A549 (cell line): ENCODE data around the gene RBM34. TPM values are rescaled to one million over a fixed set of nuclear protein-coding genes. Genes with fewer than 3 reads are reported as not detected.
"Not testable (repeated sequence)": the region's sequence is repeated elsewhere in the genome, so short reads cannot be mapped to it uniquely, and the experiment has no call there.

Experiments
- ATAC-seq, 2 experiments: fragments of 200-7000 bp in 1 of 2; fragments of >200 bp in 1 of 2; cut with Nextera tagmentation in 1 of 2; cut with Tn5 transposase in 1 of 2; 3 replicates each; pipeline versions ENCODE4 v1.8.0 to v1.9.1; 2018 to 2020; ENCODE audit warnings: mild to moderate bottlenecking in 1 of 2, moderate library complexity in 1 of 2
- CTCF ChIA-PET: fragments of 300-600 bp; sonication (Branson Sonifier 250); formaldehyde crosslinking; extraction: SDS; loops from one replicate; lab custom pipeline; 2021; ENCODE audit warnings: antibody characterized with exemption, inconsistent platforms; lab: Yijun Ruan, JAX
- POLR2A ChIA-PET: fragments of 350-600 bp; formaldehyde crosslinking; extraction: SDS; loops from one replicate; lab custom pipeline; 2021; ENCODE audit warnings: antibody characterized with exemption, inconsistent platforms; lab: Yijun Ruan, JAX
- DNase-seq, 2 experiments: peaks; one replicate each; pipeline versions ENCODE4 v3.0.0 to v3.0.0-alpha.2; 2011 to 2016; ENCODE audit warnings: low read depth in 1 of 2, low spot score in 1 of 2
- FAIRE-seq: peaks from 2 replicates; lab custom pipeline; 2011; peaks lifted over from hg19 to GRCh38; lab: Jason Lieb, UNC
- H3K27ac ChIP-seq, 2 experiments: fragments of >200 bp; sonication (Bioruptor Twin); formaldehyde crosslinking; 3 replicates each; pipeline ENCODE4 v1.5.1; 2016 to 2017
- H3K4me1 ChIP-seq: fragments of >200 bp; sonication (Bioruptor Twin); formaldehyde crosslinking; 3 replicates; pipeline ENCODE4 v1.6.1; 2016
- H3K4me2 ChIP-seq: fragments of >200 bp; sonication (Bioruptor Twin); formaldehyde crosslinking; 3 replicates; pipeline ENCODE4 v1.6.1; 2016
- H3K4me3 ChIP-seq: fragments of >200 bp; sonication (Bioruptor Twin); formaldehyde crosslinking; 3 replicates; pipeline ENCODE4 v1.5.1; 2016
- H3K9me3 ChIP-seq: fragments of >200 bp; sonication (Bioruptor Twin); formaldehyde crosslinking; 3 replicates; pipeline ENCODE4 v1.6.1; 2016
- ATOH8 ChIP-seq: fragments of 250-450 bp; sonication (Bioruptor Pico); IDR thresholded peaks from 2 replicates; pipeline ENCODE4 v1.5.0; 2020; ENCODE audit warnings: low read depth, mild to moderate bottlenecking, moderate library complexity
- CEBPB ChIP-seq, 2 experiments: fragments of >200 bp in 1 of 2; sonication (Bioruptor Twin) in 1 of 2; formaldehyde crosslinking in 1 of 2; IDR thresholded peaks; 2 replicates each; pipeline ENCODE4 v1.6.1; 2012 to 2016
- CHD2 ChIP-seq: fragments of 150-350 bp; IDR thresholded peaks from 2 replicates; pipeline ENCODE4 v1.6.1; 2014; ENCODE audit warnings: low read length; ENCODE audit not compliant: partially characterized antibody
- E2F6 ChIP-seq: IDR thresholded peaks from 2 replicates; pipeline ENCODE4 v1.6.1; 2012; ENCODE audit warnings: low read depth, borderline replicate concordance
- EP300 ChIP-seq, 2 experiments: fragments of >200 bp; sonication (Bioruptor Twin); formaldehyde crosslinking; IDR thresholded peaks; 2 replicates in 1 of 2; 3 replicates in 1 of 2; pipeline ENCODE4 v1.6.1; 2016 to 2017
- ESRRA ChIP-seq: fragments of 150-350 bp; IDR thresholded peaks from 2 replicates; pipeline ENCODE4 v1.6.1; 2014; ENCODE audit warnings: mild to moderate bottlenecking, low read length, borderline replicate concordance
- FOSL2 ChIP-seq, 2 experiments: fragments of 450-650 bp in 1 of 2; fragments of >200 bp in 1 of 2; sonication (Bioruptor Twin) in 1 of 2; formaldehyde crosslinking; IDR thresholded peaks; 2 replicates each; pipeline versions ENCODE4 v1.5.0 to v1.6.1; 2016 to 2020; ENCODE audit warnings: mild to moderate bottlenecking in 1 of 2, moderate library complexity in 1 of 2
- HDAC2 ChIP-seq: fragments of 200-600 bp; sonication (generic); IDR thresholded peaks from 2 replicates; pipeline ENCODE4 v1.6.1; 2016
- HEYL ChIP-seq: fragments of 250-450 bp; sonication (Bioruptor Pico); IDR thresholded peaks from 2 replicates; pipeline ENCODE4 v1.8.0; 2021; ENCODE audit warnings: mild to moderate bottlenecking, moderate library complexity
- HMGXB4 ChIP-seq: fragments of 250-450 bp; sonication (Bioruptor Pico); IDR thresholded peaks from 2 replicates; pipeline ENCODE4 v1.5.0; 2021; ENCODE audit warnings: mild to moderate bottlenecking, moderate library complexity, borderline replicate concordance
- HOXB13 ChIP-seq: fragments of 250-450 bp; sonication (Bioruptor Pico); IDR thresholded peaks from 2 replicates; pipeline ENCODE4 v1.5.0; 2020; ENCODE audit warnings: low read depth, mild to moderate bottlenecking, moderate library complexity
- HOXB5 ChIP-seq: fragments of 250-450 bp; sonication (Bioruptor Pico); IDR thresholded peaks from 2 replicates; pipeline ENCODE4 v1.5.0; 2020; ENCODE audit warnings: mild to moderate bottlenecking, moderate library complexity
- MAFK ChIP-seq: fragments of 450-650 bp; IDR thresholded peaks from 2 replicates; pipeline ENCODE4 v1.6.1; 2014; ENCODE audit not compliant: partially characterized antibody
- NPAS2 ChIP-seq: fragments of 250-450 bp; sonication (Bioruptor Pico); IDR thresholded peaks from 2 replicates; pipeline ENCODE4 v1.8.0; 2022; ENCODE audit warnings: mild to moderate bottlenecking, moderate library complexity, borderline replicate concordance
- NR3C1 ChIP-seq: fragments of >200 bp; sonication (Bioruptor Twin); formaldehyde crosslinking; IDR thresholded peaks from 3 replicates; pipeline ENCODE4 v1.6.1; 2017
- PHF8 ChIP-seq: fragments of 200-600 bp; sonication (generic); IDR thresholded peaks from 2 replicates; pipeline ENCODE4 v1.6.1; 2016; ENCODE audit warnings: low read depth, mild to moderate bottlenecking, antibody characterized with exemption, moderate library complexity, borderline replicate concordance
- POLR2A ChIP-seq: IDR thresholded peaks from 2 replicates; pipeline ENCODE4 v1.6.1; 2012; ENCODE audit warnings: mild to moderate bottlenecking, low read length
- POLR2AphosphoS2 ChIP-seq: conservative IDR thresholded peaks from 2 replicates; pipeline ENCODE4 v1.6.1; 2012; ENCODE audit warnings: low read length, improper control_type of control experiment, inconsistent platforms
- RCOR1 ChIP-seq: fragments of 150-350 bp; IDR thresholded peaks from 2 replicates; pipeline ENCODE4 v1.6.1; 2014; ENCODE audit warnings: antibody characterized with exemption, low read length, low read depth
- RNF2 ChIP-seq: fragments of 200-600 bp; sonication (generic); IDR thresholded peaks from 2 replicates; pipeline ENCODE4 v1.6.1; 2016; ENCODE audit warnings: low read depth, mild to moderate bottlenecking, antibody characterized with exemption, moderate library complexity, borderline replicate concordance
- TP53 ChIP-seq: fragments of 250-450 bp; sonication (Bioruptor Pico); IDR thresholded peaks from 2 replicates; pipeline ENCODE4 v1.5.0; 2021; ENCODE audit warnings: mild to moderate bottlenecking, moderate library complexity
- ZFP36 ChIP-seq: fragments of 450-650 bp; IDR thresholded peaks from 2 replicates; pipeline ENCODE4 v1.6.1; 2014; ENCODE audit warnings: borderline replicate concordance; ENCODE audit not compliant: partially characterized antibody
- ZSCAN20 ChIP-seq: fragments of 250-450 bp; sonication (Bioruptor Pico); IDR thresholded peaks from 2 replicates; pipeline ENCODE4 v1.8.0; 2022; ENCODE audit warnings: mild to moderate bottlenecking, moderate library complexity
- WGBS: methylation state at CpG from one replicate; pipeline ENCODE4 v1.1.6; 2017; ENCODE audit errors: missing lambda C conversion rate; 5-methylcytosine and 5-hydroxymethylcytosine counted together
- polyA plus RNA-seq, 4 experiments: library from polyadenylated mRNA; depleted of rRNA in 3 of 4; stranded (reverse); fragments of >200 nt; fragmentation: RNase III in 1 of 4; extraction: RNeasy Plus Mini Kit Qiagen cat#74134 plus additional on column Dnase treatment in 1 of 4; gene quantifications; 2 replicates in 3 of 4; 3 replicates in 1 of 4; pipeline ENCODE4 v1.2.3, GENCODE V29; 2011 to 2017
- TF ChIP-seq, protein P1 (sequence below): fragments of >200 bp; sonication (Bioruptor Twin); formaldehyde crosslinking; IDR thresholded peaks from 3 replicates; pipeline ENCODE4 v1.6.1; 2016

RBM34 gene
- polyA plus RNA-seq, 2 of the 4 experiments (the other 2 are of a cell fraction), result 67.8 to 81.8 TPM

DNA sequence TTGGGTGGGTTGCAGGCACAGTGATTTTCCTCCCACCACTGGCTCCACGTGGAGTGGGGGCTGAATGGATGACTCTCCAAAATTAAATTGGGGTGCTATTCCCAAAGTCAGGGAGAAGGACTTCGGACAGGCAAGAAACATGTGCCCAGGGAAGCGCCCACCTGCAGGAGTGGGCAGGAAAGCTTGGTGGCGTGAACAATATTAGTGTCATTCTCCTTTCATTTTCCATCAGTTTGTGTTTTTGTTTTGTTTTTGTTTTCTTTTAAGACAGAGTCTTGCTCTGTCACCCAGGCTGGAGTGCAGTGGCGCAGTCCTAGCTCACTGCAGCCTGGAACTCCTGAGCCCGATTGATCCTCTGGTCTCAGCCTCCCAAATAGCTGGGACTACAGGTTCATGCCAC, 62.5 kb downstream of the RBM34 start:
- ChIA-PET POLR2A (no interaction called here), CTCF (interaction anchor here (1.7 to 3.6 kb wide), 2 partner anchors 15 to 612 kb away, joined by 6 to 16 read pairs; no protein-coding TSS in a partner anchor)
- DNase-seq (no peak), FAIRE-seq (no peak), ATAC-seq (no peak)
- 77% methylated on average over 6 of the region's 6 CpGs for WGBS
- Histone ChIP-seq H3K9me3 (no peaks in the 10 kb centered on the region), H3K27ac (no peak overlapping the region), H3K4me3 (no peak overlapping the region), H3K4me2 (no peak overlapping the region), H3K4me1 (peaks cover 4% of the 10 kb centered on the region)
- TF ChIP-seq ATOH8 (CRISPR knock-in tag) (no peak), PHF8 (no peak), EP300 (IDR thresholded peaks at IDR 0.05) (no peak), MAFK (no peak), ESRRA (no peak), HOXB13 (CRISPR knock-in tag) (no peak), RCOR1 (no peak), TP53 (CRISPR knock-in tag) (no peak), NR3C1 (no peak)
- TF ChIP-seq, protein P1, sequence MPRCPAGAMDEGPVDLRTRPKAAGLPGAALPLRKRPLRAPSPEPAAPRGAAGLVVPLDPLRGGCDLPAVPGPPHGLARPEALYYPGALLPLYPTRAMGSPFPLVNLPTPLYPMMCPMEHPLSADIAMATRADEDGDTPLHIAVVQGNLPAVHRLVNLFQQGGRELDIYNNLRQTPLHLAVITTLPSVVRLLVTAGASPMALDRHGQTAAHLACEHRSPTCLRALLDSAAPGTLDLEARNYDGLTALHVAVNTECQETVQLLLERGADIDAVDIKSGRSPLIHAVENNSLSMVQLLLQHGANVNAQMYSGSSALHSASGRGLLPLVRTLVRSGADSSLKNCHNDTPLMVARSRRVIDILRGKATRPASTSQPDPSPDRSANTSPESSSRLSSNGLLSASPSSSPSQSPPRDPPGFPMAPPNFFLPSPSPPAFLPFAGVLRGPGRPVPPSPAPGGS, result no peak

DNA sequence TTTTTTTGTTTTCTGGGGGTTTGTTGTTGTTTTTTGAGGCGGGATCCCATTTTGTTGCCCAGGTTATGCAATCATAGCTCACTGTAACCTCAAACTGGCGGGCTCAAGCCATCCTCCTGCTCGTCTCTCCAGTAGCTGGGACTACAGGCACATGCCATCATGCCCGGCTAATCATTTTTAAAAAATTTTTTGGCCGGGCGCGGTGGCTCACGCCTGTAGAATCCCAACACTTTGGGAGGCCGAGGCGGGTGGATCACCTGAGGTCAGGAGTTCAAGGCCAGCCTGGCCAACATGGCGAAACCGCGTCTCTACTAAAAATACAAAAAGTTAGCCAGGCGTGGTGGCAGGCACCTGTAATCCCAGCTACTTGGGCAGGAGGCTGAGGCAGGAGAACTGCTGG, 63.5 kb downstream of the RBM34 start:
- FAIRE-seq, POLR2A ChIA-PET, H3K9me3 ChIP-seq: not testable (repeated sequence)

DNA sequence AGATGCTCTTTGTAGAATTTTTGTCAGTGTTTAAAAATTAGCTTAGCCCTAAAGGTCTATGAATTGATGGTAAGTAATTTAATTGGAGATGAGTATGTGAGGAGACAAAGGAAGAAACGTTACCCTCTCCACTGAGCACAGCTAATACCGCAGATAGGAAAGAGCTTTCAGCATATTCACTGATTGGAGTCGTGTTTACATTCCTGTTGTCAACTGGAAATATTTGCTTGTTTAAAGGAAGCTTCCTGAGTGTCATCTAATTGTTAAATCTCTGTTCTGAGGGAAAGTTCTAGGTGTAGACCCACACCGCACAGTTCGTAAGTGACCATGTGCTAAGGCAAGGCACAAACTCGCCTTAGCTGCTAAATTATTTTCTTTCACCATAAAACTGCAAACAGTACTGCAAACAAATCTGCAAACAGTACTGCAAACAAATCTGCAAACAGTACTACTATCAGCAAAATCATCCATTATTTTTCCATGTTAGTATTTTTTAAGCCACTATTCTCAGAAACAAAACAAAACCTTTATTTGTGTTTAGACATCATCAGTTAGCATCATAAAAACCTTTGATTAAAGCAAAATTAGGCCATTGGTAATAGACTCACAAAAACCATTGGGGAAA, 65.0 kb downstream of the RBM34 start:
- Histone ChIP-seq H3K9me3 (no peaks in the 10 kb centered on the region), H3K4me3 (no peak overlapping the region), H3K27ac (no peak overlapping the region), H3K4me2 (no peak overlapping the region), H3K4me1 (peaks cover 8% of the 10 kb centered on the region)
- ATAC-seq (no peak), FAIRE-seq (no peak), DNase-seq (no peak)
- POLR2A ChIA-PET, result no interaction called here
- CTCF ChIA-PET, result interaction anchor here (1.2 to 3.6 kb wide), 9 partner anchors 9 to 610 kb away, joined by 3 to 16 read pairs (median 8); no protein-coding TSS in a partner anchor
- WGBS, result 57% methylated on average over 6 of the region's 6 CpGs
- TF ChIP-seq ZSCAN20 (CRISPR knock-in tag), result no peak
- no peak for TF ChIP-seq CHD2
- TF ChIP-seq FOSL2 (IDR thresholded peaks at IDR 0.05), result no peak
- TF ChIP-seq FOSL2 (CRISPR knock-in tag; IDR thresholded peaks at IDR 0.05), result no peak
- TF ChIP-seq POLR2A, result no peak
- no peak for TF ChIP-seq HEYL
- no peak for TF ChIP-seq E2F6
- TF ChIP-seq HOXB5 (CRISPR knock-in tag), result no peak
- no peak for TF ChIP-seq NPAS2 (CRISPR knock-in tag)
- no peak for TF ChIP-seq MAFK
- TF ChIP-seq RNF2, result no peak
- no peak for TF ChIP-seq HOXB13 (CRISPR knock-in tag)
- TF ChIP-seq HMGXB4 (CRISPR knock-in tag), result no peak
- no peak for TF ChIP-seq POLR2AphosphoS2
- TF ChIP-seq ZFP36, result no peak
- TF ChIP-seq HDAC2, result no peak

More for the DNA sequence above, 63.5 kb downstream of the RBM34 start:
- H3K4me3 ChIP-seq, DNase-seq, H3K4me1 ChIP-seq, ATAC-seq, H3K27ac ChIP-seq, H3K4me2 ChIP-seq: not testable (repeated sequence)
- CTCF ChIA-PET, result interaction anchor here (0.6 to 3.6 kb wide), 6 partner anchors 10 to 611 kb away, joined by 3 to 16 read pairs (median 4); no protein-coding TSS in a partner anchor
- TF ChIP-seq CEBPB (IDR thresholded peaks at IDR 0.05), result peak in 1 of 2 experiments; percentile 35; a peak in 1 of 4 replicates
- WGBS, result 89% methylated on average over 12 of the region's 14 CpGs
